ENCODE measurements around the gene CDH22.

Gene CDH22, protein sequence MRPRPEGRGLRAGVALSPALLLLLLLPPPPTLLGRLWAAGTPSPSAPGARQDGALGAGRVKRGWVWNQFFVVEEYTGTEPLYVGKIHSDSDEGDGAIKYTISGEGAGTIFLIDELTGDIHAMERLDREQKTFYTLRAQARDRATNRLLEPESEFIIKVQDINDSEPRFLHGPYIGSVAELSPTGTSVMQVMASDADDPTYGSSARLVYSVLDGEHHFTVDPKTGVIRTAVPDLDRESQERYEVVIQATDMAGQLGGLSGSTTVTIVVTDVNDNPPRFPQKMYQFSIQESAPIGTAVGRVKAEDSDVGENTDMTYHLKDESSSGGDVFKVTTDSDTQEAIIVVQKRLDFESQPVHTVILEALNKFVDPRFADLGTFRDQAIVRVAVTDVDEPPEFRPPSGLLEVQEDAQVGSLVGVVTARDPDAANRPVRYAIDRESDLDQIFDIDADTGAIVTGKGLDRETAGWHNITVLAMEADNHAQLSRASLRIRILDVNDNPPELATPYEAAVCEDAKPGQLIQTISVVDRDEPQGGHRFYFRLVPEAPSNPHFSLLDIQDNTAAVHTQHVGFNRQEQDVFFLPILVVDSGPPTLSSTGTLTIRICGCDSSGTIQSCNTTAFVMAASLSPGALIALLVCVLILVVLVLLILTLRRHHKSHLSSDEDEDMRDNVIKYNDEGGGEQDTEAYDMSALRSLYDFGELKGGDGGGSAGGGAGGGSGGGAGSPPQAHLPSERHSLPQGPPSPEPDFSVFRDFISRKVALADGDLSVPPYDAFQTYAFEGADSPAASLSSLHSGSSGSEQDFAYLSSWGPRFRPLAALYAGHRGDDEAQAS

GRCh38 chr20:46308258-46309157 lies at the start of gene CDH22:
Gene CDH22, minus strand, starts transcription at chr20:46308498. Its CDS starts 57,204 bp downstream, at chr20:46251294.
- H3K4me1 Mint-ChIP-seq = peaks cover 13% of the 10 kb centered on the region
- no peaks in the 10 kb centered on the region for H3K9me3 Mint-ChIP-seq
- no peak for DNase-seq (ENCODE audit: low spot score in 2 of 2)
- ATAC-seq (replicated peaks; ENCODE audit: extremely low read depth, poor library complexity, severe bottlenecking) = peak; percentile 35
- peaks cover 2% of the 10 kb centered on the region for H3K36me3 Mint-ChIP-seq (ENCODE audit: insufficient read depth)
- H3K27ac Mint-ChIP-seq (ENCODE audit: low read depth) = no peak within 1 kb of the TSS
- peaks cover 80% of the 10 kb centered on the region for H3K27me3 Mint-ChIP-seq
- peak within 1 kb of the TSS; percentile 55 for H3K4me3 Mint-ChIP-seq

GRCh38 chr20:46357030-46357514 lies 48.8 kb upstream of the CDH22 start:
- Mint-ChIP-seq H3K27me3 (no peaks in the 10 kb centered on the region), H3K4me1 (peaks cover 66% of the 10 kb centered on the region), H3K4me3 (no peak overlapping the region)

GRCh38 chr20:46356195-46357029 lies 48.1 kb upstream of the CDH22 start:
- Mint-ChIP-seq H3K9me3 (no peaks in the 10 kb centered on the region), H3K4me3 (no peak overlapping the region), H3K36me3 (ENCODE audit: insufficient read depth) (peaks cover 10% of the 10 kb centered on the region), H3K27ac (ENCODE audit: low read depth) (peak overlapping the region; percentile 79), H3K4me1 (peaks cover 61% of the 10 kb centered on the region), H3K27me3 (no peaks in the 10 kb centered on the region)
- DNase-seq (ENCODE audit: low spot score in 2 of 2) (no peak), ATAC-seq (replicated peaks; ENCODE audit: extremely low read depth, poor library complexity, severe bottlenecking) (no peak)

More at GRCh38 chr20:46357030-46357514, 48.8 kb upstream of the CDH22 start:
- DNase-seq (ENCODE audit: low spot score in 2 of 2) (no peak), ATAC-seq (replicated peaks; ENCODE audit: extremely low read depth, poor library complexity, severe bottlenecking) (no peak)
- Mint-ChIP-seq H3K9me3 (no peaks in the 10 kb centered on the region), H3K27ac (ENCODE audit: low read depth) (peak overlapping the region; percentile 79), H3K36me3 (ENCODE audit: insufficient read depth) (peaks cover 12% of the 10 kb centered on the region)

DNA sequence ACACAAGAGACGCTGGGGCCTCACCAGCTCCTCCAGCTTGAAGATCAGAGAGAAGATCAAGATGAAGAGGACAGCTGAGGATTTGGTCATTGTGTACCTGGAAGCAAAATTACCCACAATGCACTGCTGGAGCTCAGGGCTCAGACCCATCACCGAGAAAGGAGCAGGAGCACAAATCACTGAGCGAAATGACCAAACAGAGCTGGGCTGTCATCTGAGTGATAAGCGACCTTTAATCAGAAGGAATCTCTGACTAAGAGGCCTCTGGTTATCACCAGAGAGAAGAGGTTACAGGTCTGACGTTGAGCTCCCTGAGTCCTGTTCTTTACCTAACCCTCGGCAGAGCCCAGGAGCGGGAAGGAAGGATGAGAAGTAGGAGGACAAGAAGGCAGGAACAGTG lies 47.5 kb upstream of the CDH22 start:
- ATAC-seq (replicated peaks; ENCODE audit: extremely low read depth, poor library complexity, severe bottlenecking) (no peak), DNase-seq (ENCODE audit: low spot score in 2 of 2) (no peak)
- Mint-ChIP-seq H3K27ac (ENCODE audit: low read depth) (peak overlapping the region; percentile 39), H3K4me1 (peaks cover 60% of the 10 kb centered on the region), H3K36me3 (ENCODE audit: insufficient read depth) (peaks cover 7% of the 10 kb centered on the region), H3K27me3 (no peaks in the 10 kb centered on the region), H3K9me3 (no peaks in the 10 kb centered on the region), H3K4me3 (no peak overlapping the region)

DNA sequence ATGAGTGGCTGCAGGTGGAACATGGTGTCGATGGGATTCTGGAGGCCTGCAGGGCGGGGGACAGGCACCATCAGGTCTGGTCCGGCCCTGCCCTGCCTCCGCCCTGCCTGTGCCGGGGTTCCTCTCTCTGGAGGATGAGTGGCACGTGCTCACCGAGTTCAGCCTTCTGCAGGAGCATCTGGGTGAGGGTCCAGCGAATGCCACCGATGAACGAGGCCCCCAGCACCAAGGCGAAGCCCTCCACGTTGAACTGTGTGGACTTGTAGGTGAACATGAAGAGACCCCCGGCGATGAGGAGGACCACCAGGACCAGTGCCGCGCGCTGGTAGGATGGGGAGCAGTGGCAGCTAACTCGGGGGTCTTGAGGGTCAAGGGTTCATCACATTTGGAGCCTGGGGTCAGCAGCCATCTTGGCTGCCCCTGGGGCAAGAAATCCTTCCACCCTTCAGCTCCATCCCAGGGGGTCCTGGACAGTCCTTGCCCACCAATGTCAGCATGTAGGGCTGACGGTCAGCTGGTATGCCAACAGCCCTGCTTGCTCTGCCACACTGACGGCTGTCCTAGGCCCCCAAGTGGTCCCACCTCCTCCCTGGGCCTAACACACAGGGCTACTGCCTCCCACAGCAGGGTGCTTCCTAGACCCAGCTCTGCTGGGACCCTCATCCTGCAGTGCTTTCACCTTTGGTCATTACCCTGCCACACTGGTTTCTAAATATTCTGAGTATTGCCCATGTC lies 46.8 kb upstream of the CDH22 start:
- DNase-seq (ENCODE audit: low spot score in 2 of 2) (no peak), ATAC-seq (replicated peaks; ENCODE audit: extremely low read depth, poor library complexity, severe bottlenecking) (no peak)
- Mint-ChIP-seq H3K36me3 (ENCODE audit: insufficient read depth) (peaks cover 9% of the 10 kb centered on the region), H3K4me1 (peaks cover 65% of the 10 kb centered on the region), H3K27ac (ENCODE audit: low read depth) (peak overlapping the region; percentile 71), H3K27me3 (no peaks in the 10 kb centered on the region), H3K9me3 (no peaks in the 10 kb centered on the region), H3K4me3 (no peak overlapping the region)

DNA sequence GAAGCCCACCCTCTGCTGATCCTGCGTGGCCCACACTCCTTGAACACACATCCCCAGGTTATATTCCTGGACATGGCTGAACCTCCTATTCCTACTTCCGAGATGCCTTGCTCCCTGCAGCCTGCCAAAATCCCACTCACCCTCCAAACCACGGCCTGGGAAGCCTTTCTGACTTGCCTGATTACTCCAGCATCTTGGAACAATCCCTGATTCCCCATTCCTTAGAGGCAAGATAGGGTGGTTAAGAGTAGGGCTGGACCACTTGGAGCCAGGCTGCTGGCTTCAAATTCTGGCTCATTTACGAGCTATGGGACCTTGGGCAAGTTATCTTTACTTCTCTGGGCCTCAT lies 45.9 kb upstream of the CDH22 start:
- Mint-ChIP-seq H3K4me1 (peaks cover 57% of the 10 kb centered on the region), H3K36me3 (ENCODE audit: insufficient read depth) (peaks cover 10% of the 10 kb centered on the region), H3K27ac (ENCODE audit: low read depth) (peak overlapping the region; percentile 71), H3K27me3 (no peaks in the 10 kb centered on the region), H3K9me3 (no peaks in the 10 kb centered on the region), H3K4me3 (no peak overlapping the region)
- ATAC-seq (replicated peaks; ENCODE audit: extremely low read depth, poor library complexity, severe bottlenecking) = no peak
- DNase-seq (ENCODE audit: low spot score in 2 of 2) = no peak

DNA sequence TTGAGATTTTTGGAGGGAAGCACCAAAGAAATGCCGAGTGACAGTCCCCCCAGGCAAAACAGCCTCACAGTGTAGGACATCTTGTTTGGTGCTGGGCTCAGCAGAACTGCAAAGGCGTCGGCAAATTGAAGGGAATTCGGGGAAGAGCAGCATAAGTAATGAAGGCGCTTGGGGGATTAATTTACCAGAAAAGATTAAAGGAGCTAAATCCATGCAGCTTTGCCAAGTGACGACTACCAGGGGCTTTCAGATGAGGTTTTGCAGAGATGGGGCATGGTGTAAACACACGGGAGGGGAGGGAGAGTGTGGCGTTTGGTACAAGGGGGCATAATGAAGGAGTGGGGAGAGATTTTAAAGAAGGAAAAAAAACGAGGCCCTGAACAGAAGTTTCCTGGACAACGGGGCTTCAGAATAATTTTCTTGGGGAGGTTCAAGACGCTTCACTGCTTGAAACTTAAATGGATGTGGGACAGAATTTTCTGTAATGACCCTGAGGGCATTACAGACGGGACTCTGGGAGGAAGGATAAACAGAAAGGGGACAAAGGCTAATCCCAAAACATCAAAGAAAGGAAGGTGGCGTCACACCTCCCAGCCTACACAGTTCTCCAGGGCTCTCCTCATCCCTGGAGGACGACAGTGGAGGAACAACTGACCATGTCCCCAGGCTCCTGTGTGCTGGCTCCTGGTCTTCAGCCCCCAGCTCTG lies 45.4 kb upstream of the CDH22 start:
- no peak overlapping the region for H3K4me3 Mint-ChIP-seq
- no peak for DNase-seq (ENCODE audit: low spot score in 2 of 2)
- no peak for ATAC-seq (replicated peaks; ENCODE audit: extremely low read depth, poor library complexity, severe bottlenecking)
- peak overlapping the region; percentile 71 for H3K27ac Mint-ChIP-seq (ENCODE audit: low read depth)
- peaks cover 53% of the 10 kb centered on the region for H3K4me1 Mint-ChIP-seq
- peaks cover 13% of the 10 kb centered on the region for H3K36me3 Mint-ChIP-seq (ENCODE audit: insufficient read depth)
- no peaks in the 10 kb centered on the region for H3K27me3 Mint-ChIP-seq
- H3K9me3 Mint-ChIP-seq = no peaks in the 10 kb centered on the region

DNA sequence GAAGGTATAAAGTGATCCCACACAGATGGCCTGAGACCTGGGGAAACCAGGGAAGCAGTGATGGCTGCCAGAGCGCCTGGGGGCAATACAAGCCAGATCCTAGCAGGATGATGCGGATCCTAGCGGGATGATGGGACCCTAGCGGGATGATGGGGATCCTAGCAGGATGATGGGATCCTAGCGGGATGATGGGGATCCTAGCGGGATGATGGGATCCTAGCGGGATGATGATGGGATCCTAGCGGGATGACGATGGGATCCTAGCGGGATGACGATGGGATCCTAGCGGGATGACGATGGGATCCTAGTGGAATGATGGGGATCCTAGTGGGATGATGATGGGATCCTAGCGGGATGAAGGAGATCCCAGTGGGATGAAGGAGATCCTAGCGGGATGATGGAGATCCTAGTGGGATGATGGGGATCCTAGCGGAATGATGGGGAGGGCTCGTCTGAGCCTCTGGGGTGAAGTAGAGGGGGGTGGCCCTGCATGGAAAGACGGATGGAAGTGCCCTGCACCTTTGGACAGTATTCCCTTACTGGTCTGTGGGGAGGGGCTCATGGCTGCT lies 44.2 kb upstream of the CDH22 start:
- Mint-ChIP-seq H3K4me3 (no peak overlapping the region), H3K27ac (ENCODE audit: low read depth) (peak overlapping the region; percentile 68), H3K36me3 (ENCODE audit: insufficient read depth) (peaks cover 13% of the 10 kb centered on the region), H3K27me3 (no peaks in the 10 kb centered on the region), H3K4me1 (peaks cover 42% of the 10 kb centered on the region), H3K9me3 (no peaks in the 10 kb centered on the region)
- ATAC-seq (replicated peaks; ENCODE audit: extremely low read depth, poor library complexity, severe bottlenecking) (no peak), DNase-seq (ENCODE audit: low spot score in 2 of 2) (no peak)

DNA sequence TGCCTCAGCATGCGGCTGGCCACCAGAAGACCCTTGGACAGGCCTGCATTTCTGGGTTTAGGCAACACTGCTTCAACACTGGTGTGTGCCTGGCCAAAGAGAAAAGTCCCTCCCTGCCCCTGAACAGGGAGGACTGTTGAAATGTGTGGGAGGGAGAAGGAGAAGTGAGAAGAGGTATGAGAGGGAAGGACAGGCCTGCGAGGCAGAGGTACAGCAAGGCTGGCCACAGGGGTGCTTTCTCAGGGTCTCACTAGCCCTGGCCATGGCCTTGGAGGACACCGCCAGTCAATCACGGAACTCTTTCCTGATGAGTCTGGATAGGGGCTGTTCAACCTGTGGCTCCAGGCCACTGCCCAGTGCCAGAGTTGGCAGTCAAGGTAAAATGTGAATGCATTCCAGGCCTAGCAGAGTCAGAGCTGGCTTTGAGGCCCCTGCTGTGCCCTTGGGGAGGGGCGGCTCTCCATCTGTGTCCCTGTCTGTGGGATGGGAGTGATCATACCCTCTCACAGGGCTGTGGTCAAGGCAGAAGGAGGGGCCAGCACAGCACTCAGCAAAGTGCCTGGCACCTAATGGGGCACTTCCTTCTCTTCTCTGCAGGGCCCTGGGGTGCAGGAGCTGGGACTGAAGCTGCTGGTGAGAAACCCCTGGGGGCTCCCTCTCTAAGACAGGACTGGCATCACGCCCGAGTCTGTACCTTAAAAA lies 43.2 kb upstream of the CDH22 start:
- Mint-ChIP-seq H3K27me3 (no peaks in the 10 kb centered on the region), H3K9me3 (no peaks in the 10 kb centered on the region), H3K36me3 (ENCODE audit: insufficient read depth) (peaks cover 13% of the 10 kb centered on the region), H3K4me1 (peaks cover 36% of the 10 kb centered on the region), H3K4me3 (no peak overlapping the region), H3K27ac (ENCODE audit: low read depth) (peak overlapping the region; percentile 80)
- no peak for ATAC-seq (replicated peaks; ENCODE audit: extremely low read depth, poor library complexity, severe bottlenecking)
- DNase-seq (ENCODE audit: low spot score in 2 of 2) = no peak

DNA sequence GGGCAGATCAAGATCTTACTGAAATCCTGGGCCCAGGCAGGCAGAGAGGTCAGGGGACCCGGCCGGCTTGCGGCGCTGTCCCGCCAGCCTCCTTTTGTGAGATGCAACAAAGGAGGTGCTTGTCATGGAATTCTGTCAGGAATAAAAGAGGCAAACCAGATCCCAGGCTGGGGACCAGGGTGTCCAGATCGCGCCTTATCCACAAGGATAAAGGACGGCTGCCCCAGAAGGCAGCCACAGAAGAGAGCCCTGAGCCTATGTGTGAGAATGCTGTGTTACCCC lies 42.6 kb upstream of the CDH22 start:
- no peak overlapping the region for H3K4me3 Mint-ChIP-seq
- H3K36me3 Mint-ChIP-seq (ENCODE audit: insufficient read depth) = peaks cover 13% of the 10 kb centered on the region
- H3K4me1 Mint-ChIP-seq = peaks cover 33% of the 10 kb centered on the region
- H3K27ac Mint-ChIP-seq (ENCODE audit: low read depth) = peak overlapping the region; percentile 80
- no peak for ATAC-seq (replicated peaks; ENCODE audit: extremely low read depth, poor library complexity, severe bottlenecking)
- no peak for DNase-seq (ENCODE audit: low spot score in 2 of 2)
- no peaks in the 10 kb centered on the region for H3K9me3 Mint-ChIP-seq
- no peaks in the 10 kb centered on the region for H3K27me3 Mint-ChIP-seq
